HG03064 (cell line): Measurements from ENCODE around the gene SRBD1.

Source experiments
- ATAC-seq: cut with Tn5 transposase; IDR thresholded peaks from one replicate; pipeline ENCODE4 v1.9.1; 2021; ENCODE audit warnings: low read depth; ENCODE audit not compliant: unreplicated experiment

Gene SRBD1

DNA sequence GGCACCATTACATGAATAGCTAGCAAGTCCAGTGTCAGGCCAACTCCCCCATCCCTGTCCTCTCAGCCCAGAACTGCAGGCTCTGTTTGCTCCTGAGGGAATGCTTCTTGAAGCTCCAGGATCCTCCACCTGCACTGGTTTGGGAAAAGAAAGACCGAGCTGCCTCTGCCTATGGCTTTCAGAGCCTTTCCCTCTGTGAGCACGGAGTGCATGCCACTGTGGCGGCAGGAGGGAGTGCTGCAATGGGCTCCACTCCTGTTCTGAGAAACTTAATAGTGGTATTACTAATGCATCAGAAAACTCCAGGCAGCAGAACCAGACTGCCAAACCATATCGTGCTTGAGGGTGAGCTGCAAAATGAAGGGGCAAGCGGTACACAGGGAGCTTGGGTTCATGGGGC is 271.8 kb downstream of the SRBD1 start:
- no peak for ATAC-seq
